ENCODE measurements around the gene TRPV3. TPM values are rescaled to one million over a fixed set of nuclear protein-coding genes. Genes with fewer than 3 reads are reported as not detected.

TRPV3 gene
- total RNA-seq, 1 experiment from 2014 or later, result 1.4 TPM

DNA sequence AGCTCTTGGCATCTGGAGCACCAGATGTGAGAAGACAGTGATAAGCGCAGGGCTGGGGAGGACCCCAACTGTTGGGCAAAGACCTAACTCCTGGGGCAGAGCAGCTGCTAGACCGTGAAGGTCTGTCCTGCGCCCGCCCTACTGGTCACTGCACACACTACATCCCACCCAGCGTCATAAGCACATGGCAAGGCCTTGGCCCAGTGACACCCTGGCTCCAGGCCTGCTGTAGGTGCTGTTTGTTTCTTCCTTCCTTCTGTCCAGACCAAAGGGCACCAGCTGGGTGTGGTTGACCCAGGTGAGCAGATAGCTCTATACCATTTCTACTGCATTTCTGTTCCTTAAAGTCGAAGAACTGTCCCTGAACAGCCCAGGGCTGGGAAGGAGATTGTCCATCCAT lies 6.4 kb downstream of the TRPV3 start:
- Histone ChIP-seq H3K4me1 (ENCODE audit: control insufficient read depth in 1 of 2, insufficient read depth in 2 of 2, low read length in 2 of 2) (peaks cover 0 to 3% of the 10 kb centered on the region in 2 experiments; a peak in 1 of 4 replicates), H3K27ac (ENCODE audit: low read depth, low read length) (no peak overlapping the region), H3K4me3 (replicated peaks in 1 of 2; ENCODE audit: low read depth in 1 of 2, low read length in 2 of 2) (no peak overlapping the region), H3K79me2 (ENCODE audit: insufficient read depth, low read length) (no peaks in the 10 kb centered on the region), H4K20me1 (ENCODE audit: insufficient read depth) (no peaks in the 10 kb centered on the region), H3K9me2 (ENCODE audit: insufficient read depth) (no peaks in the 10 kb centered on the region), H2AFZ (ENCODE audit: low read depth, low read length, poor library complexity, severe bottlenecking) (no peak overlapping the region), H3K4me2 (ENCODE audit: low read length) (no peak overlapping the region), H3K9me3 (ENCODE audit: control insufficient read depth in 1 of 2, insufficient read depth in 1 of 2, low read depth in 1 of 2, low read length in 2 of 2) (no peaks in the 10 kb centered on the region), H3K9ac (ENCODE audit: low read length) (no peak overlapping the region), H3K27me3 (ENCODE audit: insufficient read depth, low read length) (no peaks in the 10 kb centered on the region), H3K36me3 (ENCODE audit: control insufficient read depth in 1 of 2, insufficient read depth in 2 of 2, low read length in 2 of 2) (no peaks in the 10 kb centered on the region)
- DNase-seq (ENCODE audit: low read depth, low spot score) (no peak), ATAC-seq (peak; percentile 85)
- RAD21 ChIA-PET (ENCODE audit: low non-redundant PET in 1 of 2, low total read pairs in 2 of 2, uncharacterized antibody in 2 of 2, unreplicated experiment in 2 of 2), result no interaction called here
- CTCF ChIA-PET, result no interaction called here
- POLR2A ChIA-PET, result no interaction called here
- no peak for TF ChIP-seq SIN3A (IDR thresholded peaks at IDR 0.05; ENCODE audit: low read depth)
- TF ChIP-seq, protein P1, sequence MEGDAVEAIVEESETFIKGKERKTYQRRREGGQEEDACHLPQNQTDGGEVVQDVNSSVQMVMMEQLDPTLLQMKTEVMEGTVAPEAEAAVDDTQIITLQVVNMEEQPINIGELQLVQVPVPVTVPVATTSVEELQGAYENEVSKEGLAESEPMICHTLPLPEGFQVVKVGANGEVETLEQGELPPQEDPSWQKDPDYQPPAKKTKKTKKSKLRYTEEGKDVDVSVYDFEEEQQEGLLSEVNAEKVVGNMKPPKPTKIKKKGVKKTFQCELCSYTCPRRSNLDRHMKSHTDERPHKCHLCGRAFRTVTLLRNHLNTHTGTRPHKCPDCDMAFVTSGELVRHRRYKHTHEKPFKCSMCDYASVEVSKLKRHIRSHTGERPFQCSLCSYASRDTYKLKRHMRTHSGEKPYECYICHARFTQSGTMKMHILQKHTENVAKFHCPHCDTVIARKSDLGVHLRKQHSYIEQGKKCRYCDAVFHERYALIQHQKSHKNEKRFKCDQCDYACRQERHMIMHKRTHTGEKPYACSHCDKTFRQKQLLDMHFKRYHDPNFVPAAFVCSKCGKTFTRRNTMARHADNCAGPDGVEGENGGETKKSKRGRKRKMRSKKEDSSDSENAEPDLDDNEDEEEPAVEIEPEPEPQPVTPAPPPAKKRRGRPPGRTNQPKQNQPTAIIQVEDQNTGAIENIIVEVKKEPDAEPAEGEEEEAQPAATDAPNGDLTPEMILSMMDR (IDR thresholded peaks at IDR 0.05 in 2 of 3, conservative IDR thresholded peaks at IDR 0.05 in 1 of 3; ENCODE audit: borderline replicate concordance in 1 of 3, insufficient read depth in 1 of 3, low read depth in 2 of 3, low read length in 2 of 3), result peak in 2 of 3 experiments; percentile 25 to 34; a peak in 2 of 6 replicates
- no TSS peak for BruUV-seq (replicated peaks)
- intact Hi-C loops (cut with micrococcal nuclease), result no loop called here

DNA sequence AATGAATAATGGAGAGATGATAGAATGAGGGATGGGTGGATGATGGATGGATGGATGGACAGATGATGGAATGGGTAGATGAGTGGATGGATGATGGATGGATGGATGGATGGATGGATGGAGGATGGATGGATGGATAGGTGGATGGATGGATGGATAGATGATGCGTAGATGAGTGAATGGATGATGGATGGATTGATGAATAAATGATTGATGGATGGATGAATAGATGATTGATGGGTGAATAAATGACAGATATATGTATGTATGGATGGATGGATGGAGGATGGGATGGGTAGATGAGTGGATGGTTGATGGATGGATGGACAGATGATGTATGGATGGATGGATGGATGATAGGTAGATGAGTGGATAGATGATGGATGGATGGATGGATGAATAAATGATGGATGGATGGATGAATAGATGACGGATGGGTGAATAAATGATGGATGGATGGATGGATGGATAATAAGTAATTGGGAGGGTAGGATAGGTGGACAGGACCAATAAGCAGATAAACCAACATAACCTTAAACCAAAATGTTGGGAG lies 7.9 kb downstream of the TRPV3 start:
- POLR2A ChIA-PET, result no interaction called here
- Histone ChIP-seq H3K4me1 (ENCODE audit: control insufficient read depth in 1 of 2, insufficient read depth in 2 of 2, low read length in 2 of 2) (peaks cover 0 to 3% of the 10 kb centered on the region in 2 experiments; a peak in 1 of 4 replicates), H3K4me2 (ENCODE audit: low read length) (no peak overlapping the region), H3K9ac (ENCODE audit: low read length) (no peak overlapping the region), H3K27me3 (ENCODE audit: insufficient read depth, low read length) (no peaks in the 10 kb centered on the region), H3K9me2 (ENCODE audit: insufficient read depth) (no peaks in the 10 kb centered on the region), H3K4me3 (replicated peaks in 1 of 2; ENCODE audit: low read depth in 1 of 2, low read length in 2 of 2) (no peak overlapping the region), H3K36me3 (ENCODE audit: control insufficient read depth in 1 of 2, insufficient read depth in 2 of 2, low read length in 2 of 2) (no peaks in the 10 kb centered on the region), H3K9me3 (ENCODE audit: control insufficient read depth in 1 of 2, insufficient read depth in 1 of 2, low read depth in 1 of 2, low read length in 2 of 2) (no peaks in the 10 kb centered on the region), H2AFZ (ENCODE audit: low read depth, low read length, poor library complexity, severe bottlenecking) (no peak overlapping the region), H3K79me2 (ENCODE audit: insufficient read depth, low read length) (no peaks in the 10 kb centered on the region), H3K27ac (ENCODE audit: low read depth, low read length) (no peak overlapping the region), H4K20me1 (ENCODE audit: insufficient read depth) (no peaks in the 10 kb centered on the region)
- no TSS peak for BruUV-seq (replicated peaks)
- CTCF ChIA-PET, result no interaction called here
- DNase-seq (ENCODE audit: low read depth, low spot score) (no peak), ATAC-seq (no peak)
- RAD21 ChIA-PET (ENCODE audit: low non-redundant PET in 1 of 2, low total read pairs in 2 of 2, uncharacterized antibody in 2 of 2, unreplicated experiment in 2 of 2), result no interaction called here
- intact Hi-C loops (cut with micrococcal nuclease), result no loop called here
- TF ChIP-seq, protein P2, sequence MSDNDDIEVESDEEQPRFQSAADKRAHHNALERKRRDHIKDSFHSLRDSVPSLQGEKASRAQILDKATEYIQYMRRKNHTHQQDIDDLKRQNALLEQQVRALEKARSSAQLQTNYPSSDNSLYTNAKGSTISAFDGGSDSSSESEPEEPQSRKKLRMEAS (IDR thresholded peaks at IDR 0.05), result no peak
- TF ChIP-seq, protein P3, sequence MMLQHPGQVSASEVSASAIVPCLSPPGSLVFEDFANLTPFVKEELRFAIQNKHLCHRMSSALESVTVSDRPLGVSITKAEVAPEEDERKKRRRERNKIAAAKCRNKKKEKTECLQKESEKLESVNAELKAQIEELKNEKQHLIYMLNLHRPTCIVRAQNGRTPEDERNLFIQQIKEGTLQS (IDR thresholded peaks at IDR 0.05), result no peak
- TF ChIP-seq, protein P4, sequence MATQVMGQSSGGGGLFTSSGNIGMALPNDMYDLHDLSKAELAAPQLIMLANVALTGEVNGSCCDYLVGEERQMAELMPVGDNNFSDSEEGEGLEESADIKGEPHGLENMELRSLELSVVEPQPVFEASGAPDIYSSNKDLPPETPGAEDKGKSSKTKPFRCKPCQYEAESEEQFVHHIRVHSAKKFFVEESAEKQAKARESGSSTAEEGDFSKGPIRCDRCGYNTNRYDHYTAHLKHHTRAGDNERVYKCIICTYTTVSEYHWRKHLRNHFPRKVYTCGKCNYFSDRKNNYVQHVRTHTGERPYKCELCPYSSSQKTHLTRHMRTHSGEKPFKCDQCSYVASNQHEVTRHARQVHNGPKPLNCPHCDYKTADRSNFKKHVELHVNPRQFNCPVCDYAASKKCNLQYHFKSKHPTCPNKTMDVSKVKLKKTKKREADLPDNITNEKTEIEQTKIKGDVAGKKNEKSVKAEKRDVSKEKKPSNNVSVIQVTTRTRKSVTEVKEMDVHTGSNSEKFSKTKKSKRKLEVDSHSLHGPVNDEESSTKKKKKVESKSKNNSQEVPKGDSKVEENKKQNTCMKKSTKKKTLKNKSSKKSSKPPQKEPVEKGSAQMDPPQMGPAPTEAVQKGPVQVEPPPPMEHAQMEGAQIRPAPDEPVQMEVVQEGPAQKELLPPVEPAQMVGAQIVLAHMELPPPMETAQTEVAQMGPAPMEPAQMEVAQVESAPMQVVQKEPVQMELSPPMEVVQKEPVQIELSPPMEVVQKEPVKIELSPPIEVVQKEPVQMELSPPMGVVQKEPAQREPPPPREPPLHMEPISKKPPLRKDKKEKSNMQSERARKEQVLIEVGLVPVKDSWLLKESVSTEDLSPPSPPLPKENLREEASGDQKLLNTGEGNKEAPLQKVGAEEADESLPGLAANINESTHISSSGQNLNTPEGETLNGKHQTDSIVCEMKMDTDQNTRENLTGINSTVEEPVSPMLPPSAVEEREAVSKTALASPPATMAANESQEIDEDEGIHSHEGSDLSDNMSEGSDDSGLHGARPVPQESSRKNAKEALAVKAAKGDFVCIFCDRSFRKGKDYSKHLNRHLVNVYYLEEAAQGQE (IDR thresholded peaks at IDR 0.05; ENCODE audit: low read depth), result no peak
- TF ChIP-seq ZNF274 (IDR thresholded peaks at IDR 0.05; ENCODE audit: low read depth, low read length) (no peak), EGR1 (IDR thresholded peaks at IDR 0.05; ENCODE audit: low read depth) (no peak), TCF7L2 (IDR thresholded peaks at IDR 0.05; ENCODE audit: borderline replicate concordance, extremely low read depth, insufficient read depth, insufficient read length) (no peak), SIN3A (IDR thresholded peaks at IDR 0.05; ENCODE audit: low read depth) (no peak)
- TF ChIP-seq, protein P5, sequence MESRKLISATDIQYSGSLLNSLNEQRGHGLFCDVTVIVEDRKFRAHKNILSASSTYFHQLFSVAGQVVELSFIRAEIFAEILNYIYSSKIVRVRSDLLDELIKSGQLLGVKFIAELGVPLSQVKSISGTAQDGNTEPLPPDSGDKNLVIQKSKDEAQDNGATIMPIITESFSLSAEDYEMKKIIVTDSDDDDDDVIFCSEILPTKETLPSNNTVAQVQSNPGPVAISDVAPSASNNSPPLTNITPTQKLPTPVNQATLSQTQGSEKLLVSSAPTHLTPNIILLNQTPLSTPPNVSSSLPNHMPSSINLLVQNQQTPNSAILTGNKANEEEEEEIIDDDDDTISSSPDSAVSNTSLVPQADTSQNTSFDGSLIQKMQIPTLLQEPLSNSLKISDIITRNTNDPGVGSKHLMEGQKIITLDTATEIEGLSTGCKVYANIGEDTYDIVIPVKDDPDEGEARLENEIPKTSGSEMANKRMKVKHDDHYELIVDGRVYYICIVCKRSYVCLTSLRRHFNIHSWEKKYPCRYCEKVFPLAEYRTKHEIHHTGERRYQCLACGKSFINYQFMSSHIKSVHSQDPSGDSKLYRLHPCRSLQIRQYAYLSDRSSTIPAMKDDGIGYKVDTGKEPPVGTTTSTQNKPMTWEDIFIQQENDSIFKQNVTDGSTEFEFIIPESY (IDR thresholded peaks at IDR 0.05; ENCODE audit: extremely low read depth, insufficient replicate concordance, low read length), result no peak

Data from HCT116 (cell line).